WTC11 (cell line): ENCODE measurements around the gene AMBP. TPM values are rescaled to one million over a fixed set of nuclear protein-coding genes. Genes with fewer than 3 reads are reported as not detected.

ENCODE experiments used
- ATAC-seq: fragments of 200-7000 bp; cut with Tn5 transposase; 2 replicates; pipeline ENCODE4 v1.10.0; 2021; ENCODE audit warnings: mild to moderate bottlenecking, moderate library complexity
- CTCF ChIA-PET: fragments of 300-600 bp; sonication (Branson Sonifier 250); formaldehyde crosslinking; loops from one replicate; lab custom pipeline; 2021; ENCODE audit warnings: antibody characterized with exemption; lab: Charles Lee
- POLR2A ChIA-PET: fragments of 350-600 bp; sonication (Branson Sonifier 250); formaldehyde crosslinking; loops from one replicate; lab custom pipeline; 2021; ENCODE audit warnings: antibody characterized with exemption; lab: Charles Lee
- DNase-seq: peaks from one replicate; pipeline ENCODE4 v3.0.0; 2021; ENCODE audit warnings: low spot score
- H3K27ac Mint-ChIP-seq: 2 replicates; pipeline ENCODE4 v1.8.0; 2021; ENCODE audit warnings: mixed read lengths
- H3K27me3 Mint-ChIP-seq: 2 replicates; pipeline ENCODE4 v1.8.0; 2021; ENCODE audit warnings: low read depth, mild to moderate bottlenecking, moderate library complexity, mixed read lengths
- H3K36me3 Mint-ChIP-seq: 2 replicates; pipeline ENCODE4 v1.8.0; 2021; ENCODE audit warnings: mixed read lengths
- H3K4me1 Mint-ChIP-seq: 2 replicates; pipeline ENCODE4 v1.8.0; 2022; ENCODE audit warnings: mixed read lengths
- H3K4me3 Mint-ChIP-seq: 2 replicates; pipeline ENCODE4 v1.8.0; 2021; ENCODE audit warnings: mild to moderate bottlenecking, moderate library complexity, mixed read lengths
- H3K9me3 Mint-ChIP-seq: 2 replicates; pipeline ENCODE4 v1.8.0; 2021; ENCODE audit warnings: mixed read lengths
- CDX4 ChIP-seq: fragments of 250-450 bp; sonication (Bioruptor Pico); IDR thresholded peaks from 2 replicates; pipeline ENCODE4 v1.9.0; 2021; ENCODE audit warnings: moderate library complexity, mild to moderate bottlenecking, inconsistent platforms, borderline replicate concordance
- E2F5 ChIP-seq: sonication (generic); formaldehyde crosslinking; IDR thresholded peaks from 2 replicates; pipeline ENCODE4 v1.8.1; 2022; ENCODE audit warnings: mild to moderate bottlenecking, moderate library complexity, missing genetic modification reagents
- ETV6 ChIP-seq: sonication (generic); formaldehyde crosslinking; IDR thresholded peaks from 2 replicates; pipeline ENCODE4 v1.8.1; 2022; ENCODE audit warnings: mild to moderate bottlenecking, missing genetic modification reagents
- FOXP4 ChIP-seq: sonication (generic); formaldehyde crosslinking; IDR thresholded peaks from 2 replicates; pipeline ENCODE4 v1.8.0; 2022; ENCODE audit warnings: mild to moderate bottlenecking, missing genetic modification reagents
- KAT7 ChIP-seq: sonication (generic); formaldehyde crosslinking; IDR thresholded peaks from 2 replicates; pipeline ENCODE4 v1.8.1; 2023; ENCODE audit warnings: missing genetic modification reagents, mild to moderate bottlenecking, borderline replicate concordance
- PREB ChIP-seq: sonication (generic); formaldehyde crosslinking; IDR thresholded peaks from 2 replicates; pipeline ENCODE4 v1.8.1; 2022; ENCODE audit warnings: mild to moderate bottlenecking, missing genetic modification reagents, moderate library complexity, borderline replicate concordance
- STAT6 ChIP-seq: sonication (generic); formaldehyde crosslinking; conservative IDR thresholded peaks from 2 replicates; pipeline ENCODE4 v1.8.1; 2023; ENCODE audit warnings: mild to moderate bottlenecking, low read depth, missing genetic modification reagents, moderate library complexity
- TCF7 ChIP-seq: sonication (generic); formaldehyde crosslinking; IDR thresholded peaks from 2 replicates; pipeline ENCODE4 v1.8.0; 2022; ENCODE audit warnings: mild to moderate bottlenecking, low read depth, missing genetic modification reagents, moderate library complexity
- ZNF219 ChIP-seq: sonication (generic); formaldehyde crosslinking; IDR thresholded peaks from 2 replicates; pipeline ENCODE4 v1.8.0; 2023; ENCODE audit warnings: missing genetic modification reagents, mild to moderate bottlenecking, borderline replicate concordance
- ZNF396 ChIP-seq: fragments of 250-450 bp; sonication (Bioruptor Pico); IDR thresholded peaks from 2 replicates; pipeline ENCODE4 v1.8.0; 2021; ENCODE audit warnings: mild to moderate bottlenecking, moderate library complexity, borderline replicate concordance
- ZNF512 ChIP-seq: sonication (generic); formaldehyde crosslinking; IDR thresholded peaks from 2 replicates; pipeline ENCODE4 v1.8.1; 2022; ENCODE audit warnings: missing genetic modification reagents, borderline replicate concordance
- ZNF532 ChIP-seq: fragments of 250-450 bp; sonication (Bioruptor Pico); IDR thresholded peaks from 2 replicates; pipeline ENCODE4 v1.9.0; 2021; ENCODE audit warnings: mild to moderate bottlenecking, borderline replicate concordance
- ZSCAN18 ChIP-seq: fragments of 250-450 bp; sonication (Bioruptor Pico); IDR thresholded peaks from 2 replicates; pipeline ENCODE4 v2.1.2; 2022; ENCODE audit warnings: mild to moderate bottlenecking, moderate library complexity
- total RNA-seq: library from RNA; stranded (reverse); gene quantifications from 3 replicates; pipeline ENCODE4 v1.2.3, GENCODE V29; 2021

Gene AMBP
- total RNA-seq, 1 experiment from 2014 or later: 3.3 TPM

- no peak for TF ChIP-seq KAT7 (CRISPR knock-in tag)
- no peak for TF ChIP-seq ZNF532 (CRISPR knock-in tag)
- no peak for TF ChIP-seq ZSCAN18 (CRISPR knock-in tag)
- TF ChIP-seq ETV6 (CRISPR knock-in tag): no peak
- TF ChIP-seq ZNF219 (CRISPR knock-in tag): no peak
- no peak for TF ChIP-seq PREB (CRISPR knock-in tag)
- TF ChIP-seq FOXP4: no peak
- TF ChIP-seq CDX4 (CRISPR knock-in tag): no peak
- no peak for TF ChIP-seq STAT6 (CRISPR knock-in tag)
- TF ChIP-seq TCF7 (CRISPR knock-in tag): no peak
- TF ChIP-seq ZNF396: no peak
- no peak for TF ChIP-seq E2F5
- TF ChIP-seq ZNF512 (CRISPR knock-in tag): no peak
- ChIA-PET POLR2A (no interaction called here), CTCF (interaction anchor here (0.8 to 5.6 kb wide), 6 partner anchors 12 to 205 kb away, joined by 3 to 109 read pairs (median 54); partner anchors contain the start of gene KIF12)
- DNase-seq: no peak
- Mint-ChIP-seq H3K27me3 (peaks cover 39% of the 10 kb centered on the region), H3K9me3 (no peaks in the 10 kb centered on the region; the same call in 1 of the 2 replicates), H3K27ac (no peak overlapping the region), H3K36me3 (no peaks in the 10 kb centered on the region), H3K4me3 (no peak overlapping the region), H3K4me1 (no peaks in the 10 kb centered on the region)
- no peak for ATAC-seq
These were observed 6.4 kb upstream of the AMBP start for GRCh38 chr9:114084282-114085073.
